Measurements from ENCODE around the gene ISG20L2.

GRCh38 chr1:156747742-156748669, 19.4 kb upstream of the ISG20L2 start:
- TF ChIP-seq, protein P1, sequence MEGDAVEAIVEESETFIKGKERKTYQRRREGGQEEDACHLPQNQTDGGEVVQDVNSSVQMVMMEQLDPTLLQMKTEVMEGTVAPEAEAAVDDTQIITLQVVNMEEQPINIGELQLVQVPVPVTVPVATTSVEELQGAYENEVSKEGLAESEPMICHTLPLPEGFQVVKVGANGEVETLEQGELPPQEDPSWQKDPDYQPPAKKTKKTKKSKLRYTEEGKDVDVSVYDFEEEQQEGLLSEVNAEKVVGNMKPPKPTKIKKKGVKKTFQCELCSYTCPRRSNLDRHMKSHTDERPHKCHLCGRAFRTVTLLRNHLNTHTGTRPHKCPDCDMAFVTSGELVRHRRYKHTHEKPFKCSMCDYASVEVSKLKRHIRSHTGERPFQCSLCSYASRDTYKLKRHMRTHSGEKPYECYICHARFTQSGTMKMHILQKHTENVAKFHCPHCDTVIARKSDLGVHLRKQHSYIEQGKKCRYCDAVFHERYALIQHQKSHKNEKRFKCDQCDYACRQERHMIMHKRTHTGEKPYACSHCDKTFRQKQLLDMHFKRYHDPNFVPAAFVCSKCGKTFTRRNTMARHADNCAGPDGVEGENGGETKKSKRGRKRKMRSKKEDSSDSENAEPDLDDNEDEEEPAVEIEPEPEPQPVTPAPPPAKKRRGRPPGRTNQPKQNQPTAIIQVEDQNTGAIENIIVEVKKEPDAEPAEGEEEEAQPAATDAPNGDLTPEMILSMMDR (IDR thresholded peaks at IDR 0.05; ENCODE audit: low read depth, low read length) = no peak
- TF ChIP-seq POLR2A (IDR thresholded peaks at IDR 0.05; ENCODE audit: extremely low read depth, insufficient read length) (no peak), MYC (IDR thresholded peaks at IDR 0.05; ENCODE audit: low read depth, low read length) (no peak)
- TF ChIP-seq, protein P2, sequence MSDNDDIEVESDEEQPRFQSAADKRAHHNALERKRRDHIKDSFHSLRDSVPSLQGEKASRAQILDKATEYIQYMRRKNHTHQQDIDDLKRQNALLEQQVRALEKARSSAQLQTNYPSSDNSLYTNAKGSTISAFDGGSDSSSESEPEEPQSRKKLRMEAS (IDR thresholded peaks at IDR 0.05; ENCODE audit: low read depth, low read length) = no peak
